ENCODE results near the gene FANCC.

The FANCC gene

DNA sequence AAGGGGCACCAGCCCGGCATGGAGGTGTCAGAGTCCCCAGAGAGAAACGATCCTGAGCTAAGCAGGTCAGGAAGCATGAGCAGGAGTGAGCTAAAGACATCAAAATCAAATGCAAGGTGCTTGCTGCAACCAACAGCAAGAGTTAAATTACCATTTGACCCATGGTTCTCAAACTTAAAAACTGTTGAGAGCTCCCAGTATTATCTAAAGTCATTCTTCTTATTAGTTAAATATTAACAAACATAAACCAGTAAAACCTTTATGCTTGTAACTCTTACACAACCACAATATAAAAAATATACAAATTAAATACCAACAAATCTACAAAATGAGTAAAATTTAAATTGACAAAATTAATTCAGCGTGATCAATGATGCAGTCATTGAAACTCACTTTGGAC is 51.5 kb downstream of the FANCC start:
- DNase-seq (ENCODE audit: low spot score): no peak
- no peaks in the 10 kb centered on the region for H3K27me3 Mint-ChIP-seq (ENCODE audit: low read depth)
- H3K4me3 Mint-ChIP-seq: peak overlapping the region; percentile 74
- H3K36me3 Mint-ChIP-seq (ENCODE audit: low read depth): peaks cover 1% of the 10 kb centered on the region
- H3K9me3 Mint-ChIP-seq: no peaks in the 10 kb centered on the region
- H3K27ac Mint-ChIP-seq: no peak overlapping the region
- H3K4me1 Mint-ChIP-seq (ENCODE audit: low read depth): peaks cover 37% of the 10 kb centered on the region

DNA sequence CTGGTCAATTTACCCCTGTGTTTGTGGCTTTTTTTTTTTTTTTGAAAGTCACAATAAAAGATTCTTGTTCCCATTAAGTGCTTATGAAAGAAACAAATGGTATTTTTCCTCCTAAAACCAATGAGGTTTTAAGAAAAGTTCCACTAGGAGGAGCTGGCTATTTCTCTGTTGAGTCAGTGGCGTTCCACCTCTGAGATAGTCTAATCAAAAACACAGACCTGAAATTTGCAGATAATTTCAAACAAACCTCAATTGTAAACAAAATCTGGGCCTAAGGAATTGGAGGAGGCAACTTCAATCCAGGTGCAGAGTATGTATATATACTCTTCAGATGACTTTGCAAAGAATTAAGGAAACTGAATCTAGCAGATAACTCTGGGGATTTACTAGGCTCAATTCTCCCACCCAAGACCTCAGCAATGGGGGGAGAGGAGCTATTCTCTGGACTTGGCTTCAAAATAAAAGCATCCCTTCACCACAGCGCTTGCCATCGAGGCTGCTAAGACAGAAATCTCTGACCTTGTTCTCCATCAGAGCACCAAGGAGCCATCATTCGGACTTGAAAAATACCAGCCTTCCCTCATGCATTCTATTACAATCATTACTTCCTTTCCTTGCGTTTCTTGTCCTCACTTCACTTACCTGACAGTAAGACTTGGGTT is 52.4 kb downstream of the FANCC start:
- no peak overlapping the region for H3K4me3 Mint-ChIP-seq
- no peak overlapping the region for H3K27ac Mint-ChIP-seq
- no peak for DNase-seq (ENCODE audit: low spot score)
- peaks cover 37% of the 10 kb centered on the region for H3K4me1 Mint-ChIP-seq (ENCODE audit: low read depth)
- H3K9me3 Mint-ChIP-seq: no peaks in the 10 kb centered on the region
- peaks cover 1% of the 10 kb centered on the region for H3K36me3 Mint-ChIP-seq (ENCODE audit: low read depth)
- no peaks in the 10 kb centered on the region for H3K27me3 Mint-ChIP-seq (ENCODE audit: low read depth)

GRCh38 chr9:95261890-95262289 is 55.6 kb downstream of the FANCC start:
- H3K4me1 Mint-ChIP-seq (ENCODE audit: low read depth): peaks cover 22% of the 10 kb centered on the region
- no peak overlapping the region for H3K27ac Mint-ChIP-seq
- H3K4me3 Mint-ChIP-seq: no peak overlapping the region
- H3K36me3 Mint-ChIP-seq (ENCODE audit: low read depth): peaks cover 1% of the 10 kb centered on the region
- peaks cover 12% of the 10 kb centered on the region for H3K27me3 Mint-ChIP-seq (ENCODE audit: low read depth)
- DNase-seq (ENCODE audit: low spot score): no peak
- no peaks in the 10 kb centered on the region for H3K9me3 Mint-ChIP-seq

DNA sequence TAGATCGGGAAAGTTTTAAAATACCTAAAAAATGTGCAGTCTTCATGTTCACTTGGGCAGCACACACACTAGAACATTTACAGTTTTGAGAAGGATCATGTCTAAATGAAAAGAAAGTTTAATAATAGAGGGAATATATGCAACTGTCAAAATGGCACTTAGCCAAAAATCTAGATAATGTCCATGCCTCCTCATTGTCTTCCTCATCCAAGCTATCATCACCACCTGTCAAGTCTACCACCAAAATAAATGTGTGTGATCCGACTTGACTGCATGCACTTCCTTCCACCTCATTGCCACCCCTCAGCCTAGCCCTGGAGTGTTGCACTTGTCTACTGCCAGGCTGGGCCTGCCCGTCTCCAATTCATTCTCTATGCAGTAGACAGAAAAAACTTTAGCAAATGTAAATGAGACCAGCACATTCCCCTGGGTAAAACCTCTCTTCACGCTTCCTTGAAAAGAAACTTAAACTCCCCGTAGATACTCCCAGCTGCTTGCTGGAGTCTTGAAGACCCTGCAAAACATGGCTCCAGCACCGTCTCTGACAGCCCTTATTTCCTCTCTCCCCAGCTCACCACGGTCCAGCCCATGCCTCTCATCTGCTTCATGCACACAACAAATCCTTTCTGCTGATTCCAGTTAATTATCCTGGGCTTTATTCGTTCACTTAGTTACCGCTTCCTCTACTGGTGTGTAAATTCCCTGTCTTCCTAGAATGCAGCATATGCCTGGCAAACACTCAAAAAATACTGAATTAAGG is 66.9 kb downstream of the FANCC start:
- H3K4me1 Mint-ChIP-seq (ENCODE audit: low read depth): peaks cover 1% of the 10 kb centered on the region
- no peak overlapping the region for H3K27ac Mint-ChIP-seq
- H3K9me3 Mint-ChIP-seq: no peaks in the 10 kb centered on the region
- H3K4me3 Mint-ChIP-seq: no peak overlapping the region
- H3K36me3 Mint-ChIP-seq (ENCODE audit: low read depth): peaks cover 12% of the 10 kb centered on the region
- DNase-seq (ENCODE audit: low spot score): no peak
- peaks cover under 1% of the 10 kb centered on the region for H3K27me3 Mint-ChIP-seq (ENCODE audit: low read depth)

GRCh38 chr9:95249986-95250385 is 67.5 kb downstream of the FANCC start:
- Mint-ChIP-seq H3K4me1 (ENCODE audit: low read depth) (peaks cover 1% of the 10 kb centered on the region), H3K27ac (no peak overlapping the region), H3K9me3 (no peaks in the 10 kb centered on the region), H3K36me3 (ENCODE audit: low read depth) (peaks cover 12% of the 10 kb centered on the region), H3K4me3 (no peak overlapping the region), H3K27me3 (ENCODE audit: low read depth) (no peaks in the 10 kb centered on the region)
- no peak for DNase-seq (ENCODE audit: low spot score)

GRCh38 chr9:95246547-95246946 is 71.0 kb downstream of the FANCC start:
- H3K27ac Mint-ChIP-seq: no peak overlapping the region

GRCh38 chr9:95242613-95243012 is 74.9 kb downstream of the FANCC start:
- H3K27me3 Mint-ChIP-seq (ENCODE audit: low read depth): no peaks in the 10 kb centered on the region
- no peak overlapping the region for H3K27ac Mint-ChIP-seq
- no peaks in the 10 kb centered on the region for H3K4me1 Mint-ChIP-seq (ENCODE audit: low read depth)
- DNase-seq (ENCODE audit: low spot score): no peak
- H3K36me3 Mint-ChIP-seq (ENCODE audit: low read depth): peaks cover 11% of the 10 kb centered on the region
- H3K4me3 Mint-ChIP-seq: no peak overlapping the region
- no peaks in the 10 kb centered on the region for H3K9me3 Mint-ChIP-seq

More at GRCh38 chr9:95246547-95246946, 71.0 kb downstream of the FANCC start:
- Mint-ChIP-seq H3K4me1 (ENCODE audit: low read depth) (peaks cover 1% of the 10 kb centered on the region), H3K27me3 (ENCODE audit: low read depth) (no peaks in the 10 kb centered on the region), H3K36me3 (ENCODE audit: low read depth) (peaks cover 12% of the 10 kb centered on the region), H3K9me3 (no peaks in the 10 kb centered on the region), H3K4me3 (no peak overlapping the region)
- no peak for DNase-seq (ENCODE audit: low spot score)

- Mint-ChIP-seq H3K36me3 (ENCODE audit: low read depth) (peaks cover 2% of the 10 kb centered on the region), H3K9me3 (no peaks in the 10 kb centered on the region), H3K27ac (no peak overlapping the region), H3K27me3 (ENCODE audit: low read depth) (no peaks in the 10 kb centered on the region), H3K4me3 (no peak overlapping the region), H3K4me1 (ENCODE audit: low read depth) (no peaks in the 10 kb centered on the region)
- DNase-seq (ENCODE audit: low spot score): no peak
Observed at GRCh38 chr9:95239071-95239470, 78.4 kb downstream of the FANCC start.

GRCh38 chr9:95237336-95237735 is 80.2 kb downstream of the FANCC start:
- no peak overlapping the region for H3K27ac Mint-ChIP-seq

DNA sequence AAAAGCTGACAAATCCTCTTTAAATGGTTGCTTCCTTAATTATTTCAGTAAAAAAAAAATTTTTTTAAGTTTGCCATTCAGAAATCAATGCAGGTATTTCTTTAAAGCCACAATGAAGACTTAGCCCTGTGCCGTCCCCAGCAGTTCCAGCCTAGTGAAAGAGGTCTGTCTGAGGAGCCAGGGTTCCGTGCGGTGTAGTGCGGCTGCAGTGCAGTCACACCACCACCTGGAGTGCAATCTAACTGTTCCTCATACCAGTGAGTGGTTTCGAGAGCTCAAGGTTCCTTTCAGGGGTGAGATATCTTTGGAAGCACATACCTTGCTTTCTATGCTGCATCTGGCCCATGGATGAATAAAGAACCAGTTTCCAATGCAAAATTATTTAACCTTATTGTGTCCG is 87.5 kb downstream of the FANCC start:
- DNase-seq (ENCODE audit: low spot score): no peak
- Mint-ChIP-seq H3K36me3 (ENCODE audit: low read depth) (peaks cover 14% of the 10 kb centered on the region), H3K27ac (no peak overlapping the region), H3K9me3 (peaks cover 9% of the 10 kb centered on the region), H3K4me3 (no peak overlapping the region), H3K4me1 (ENCODE audit: low read depth) (peaks cover 3% of the 10 kb centered on the region), H3K27me3 (ENCODE audit: low read depth) (no peaks in the 10 kb centered on the region)

More at GRCh38 chr9:95237336-95237735, 80.2 kb downstream of the FANCC start:
- DNase-seq (ENCODE audit: low spot score): no peak
- Mint-ChIP-seq H3K4me3 (no peak overlapping the region), H3K4me1 (ENCODE audit: low read depth) (no peaks in the 10 kb centered on the region), H3K36me3 (ENCODE audit: low read depth) (peaks cover 4% of the 10 kb centered on the region), H3K27me3 (ENCODE audit: low read depth) (no peaks in the 10 kb centered on the region), H3K9me3 (no peaks in the 10 kb centered on the region)

DNA sequence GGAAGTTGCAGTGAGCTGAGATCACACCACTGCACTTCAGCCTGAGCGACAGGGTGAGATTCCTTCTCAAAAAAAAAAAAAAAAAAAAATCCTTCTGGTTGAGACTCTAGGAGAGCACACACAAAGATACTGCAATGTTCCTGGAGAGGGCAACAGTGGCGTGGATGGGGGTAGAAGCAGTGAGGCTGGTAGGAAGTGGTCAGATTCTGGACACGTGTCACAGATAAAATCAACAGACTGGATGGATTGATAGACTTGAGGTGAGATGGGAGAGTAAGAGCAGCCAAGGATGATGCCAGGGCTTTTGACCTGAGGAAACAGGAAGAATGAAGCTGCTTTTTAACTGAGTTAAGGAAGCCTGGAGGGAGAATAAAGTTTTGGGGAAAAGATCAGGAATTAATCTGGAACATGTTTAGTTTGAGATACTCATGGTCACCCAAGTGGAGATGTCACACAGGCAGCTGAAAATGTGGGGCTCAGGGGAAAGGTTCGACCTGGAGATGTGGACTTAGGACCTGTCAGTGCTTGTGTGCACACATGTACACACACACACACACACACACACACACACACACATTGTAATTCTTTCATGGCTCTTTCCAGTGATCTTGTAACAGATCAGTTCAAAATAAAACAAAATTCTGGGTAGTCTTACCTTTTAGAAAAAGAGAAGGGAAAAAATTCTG is 88.1 kb downstream of the FANCC start:
- Mint-ChIP-seq H3K36me3 (ENCODE audit: low read depth) (peaks cover 12% of the 10 kb centered on the region), H3K27ac (no peak overlapping the region), H3K27me3 (ENCODE audit: low read depth) (no peaks in the 10 kb centered on the region), H3K4me1 (ENCODE audit: low read depth) (peaks cover 5% of the 10 kb centered on the region), H3K9me3 (peaks cover 9% of the 10 kb centered on the region), H3K4me3 (no peak overlapping the region)
- no peak for DNase-seq (ENCODE audit: low spot score)

DNA sequence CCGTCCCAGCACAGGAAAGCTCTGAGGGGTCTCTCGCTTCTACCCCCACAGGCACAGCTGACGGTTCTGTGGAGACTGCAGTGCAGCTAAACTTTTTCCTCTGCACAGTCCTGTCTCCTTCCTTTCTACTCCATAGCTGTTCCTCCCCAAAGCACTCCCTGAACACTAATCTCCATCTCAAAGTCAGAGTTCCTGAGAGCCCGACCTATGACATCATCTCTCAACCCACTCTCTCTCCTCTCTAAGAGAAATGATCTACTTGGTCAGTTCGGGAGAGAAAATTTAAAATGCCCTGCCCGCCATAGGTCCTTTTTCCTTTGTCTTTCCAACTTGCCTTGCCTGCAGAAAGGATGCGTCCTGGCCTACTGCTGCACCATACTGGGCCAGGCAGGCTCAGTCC is 90.6 kb downstream of the FANCC start:
- Mint-ChIP-seq H3K9me3 (peaks cover 6% of the 10 kb centered on the region), H3K36me3 (ENCODE audit: low read depth) (peaks cover 9% of the 10 kb centered on the region), H3K4me1 (ENCODE audit: low read depth) (peaks cover 5% of the 10 kb centered on the region), H3K4me3 (no peak overlapping the region), H3K27ac (no peak overlapping the region), H3K27me3 (ENCODE audit: low read depth) (no peaks in the 10 kb centered on the region)
- no peak for DNase-seq (ENCODE audit: low spot score)

GRCh38 chr9:95225726-95226106 is 91.8 kb downstream of the FANCC start:
- no peak for DNase-seq (ENCODE audit: low spot score)
- H3K4me3 Mint-ChIP-seq: no peak overlapping the region

GRCh38 chr9:95225076-95225725 is 92.3 kb downstream of the FANCC start:
- no peak overlapping the region for H3K27ac Mint-ChIP-seq
- H3K36me3 Mint-ChIP-seq (ENCODE audit: low read depth): peaks cover 5% of the 10 kb centered on the region
- H3K9me3 Mint-ChIP-seq: no peaks in the 10 kb centered on the region
- no peaks in the 10 kb centered on the region for H3K27me3 Mint-ChIP-seq (ENCODE audit: low read depth)
- DNase-seq (ENCODE audit: low spot score): no peak
- no peak overlapping the region for H3K4me3 Mint-ChIP-seq
- peaks cover 5% of the 10 kb centered on the region for H3K4me1 Mint-ChIP-seq (ENCODE audit: low read depth)

More at GRCh38 chr9:95225726-95226106, 91.8 kb downstream of the FANCC start:
- Mint-ChIP-seq H3K9me3 (no peaks in the 10 kb centered on the region), H3K4me1 (ENCODE audit: low read depth) (peaks cover 5% of the 10 kb centered on the region), H3K27ac (no peak overlapping the region), H3K27me3 (ENCODE audit: low read depth) (no peaks in the 10 kb centered on the region), H3K36me3 (ENCODE audit: low read depth) (peaks cover 8% of the 10 kb centered on the region)

All from T-helper 2 cell treated with Interferon-gamma antibody and Interleukin-4, amounts not matched to agents 5 μg/mL and 100 μg/mL, for 36 hours (primary cell).